Body of pancreas (tissue), 4 donors: ENCODE measurements around the gene KBTBD12.

Experiments used
- POLR2A ChIP-seq, 3 donors: fragments of 450-650 bp; IDR thresholded peaks; one replicate each; pipeline ENCODE4 v1.6.1; 2016; ENCODE audit warnings: antibody characterized with exemption in 3 of 3, mild to moderate bottlenecking in 2 of 3
- TF ChIP-seq, protein P1 (sequence below), 7 experiments: fragments of 450-650 bp in 4 of 7; fragments of 200-600 bp in 3 of 7; sonication (generic) in 3 of 7; IDR thresholded peaks; one replicate each; pipeline ENCODE4 v1.5.1; 2016 to 2019; ENCODE audit warnings: antibody characterized with exemption in 7 of 7

DNA sequence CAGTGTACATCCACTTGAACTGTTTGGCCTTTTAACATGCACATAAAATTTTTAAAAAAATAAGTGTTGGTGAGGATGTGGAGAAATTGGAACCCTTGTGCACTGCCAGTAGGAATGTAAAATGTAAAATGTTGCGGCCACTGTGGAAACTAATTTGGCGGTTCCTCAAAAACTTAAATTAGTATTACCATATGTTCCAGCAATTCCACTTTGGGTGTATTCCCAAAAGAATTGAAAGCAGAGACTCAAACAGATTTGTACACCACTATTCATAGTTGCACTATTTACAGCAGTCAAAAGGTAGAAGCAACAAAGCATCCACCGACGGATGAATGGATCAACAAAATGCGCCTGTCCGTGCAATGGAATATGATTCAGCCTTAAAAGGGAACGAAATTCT, 82.0 kb downstream of the KBTBD12 start:
- TF ChIP-seq, protein P1, sequence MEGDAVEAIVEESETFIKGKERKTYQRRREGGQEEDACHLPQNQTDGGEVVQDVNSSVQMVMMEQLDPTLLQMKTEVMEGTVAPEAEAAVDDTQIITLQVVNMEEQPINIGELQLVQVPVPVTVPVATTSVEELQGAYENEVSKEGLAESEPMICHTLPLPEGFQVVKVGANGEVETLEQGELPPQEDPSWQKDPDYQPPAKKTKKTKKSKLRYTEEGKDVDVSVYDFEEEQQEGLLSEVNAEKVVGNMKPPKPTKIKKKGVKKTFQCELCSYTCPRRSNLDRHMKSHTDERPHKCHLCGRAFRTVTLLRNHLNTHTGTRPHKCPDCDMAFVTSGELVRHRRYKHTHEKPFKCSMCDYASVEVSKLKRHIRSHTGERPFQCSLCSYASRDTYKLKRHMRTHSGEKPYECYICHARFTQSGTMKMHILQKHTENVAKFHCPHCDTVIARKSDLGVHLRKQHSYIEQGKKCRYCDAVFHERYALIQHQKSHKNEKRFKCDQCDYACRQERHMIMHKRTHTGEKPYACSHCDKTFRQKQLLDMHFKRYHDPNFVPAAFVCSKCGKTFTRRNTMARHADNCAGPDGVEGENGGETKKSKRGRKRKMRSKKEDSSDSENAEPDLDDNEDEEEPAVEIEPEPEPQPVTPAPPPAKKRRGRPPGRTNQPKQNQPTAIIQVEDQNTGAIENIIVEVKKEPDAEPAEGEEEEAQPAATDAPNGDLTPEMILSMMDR (IDR thresholded peaks at IDR 0.05), result no peak
- TF ChIP-seq POLR2A (IDR thresholded peaks at IDR 0.05), result no peak
